ENCODE measurements around the gene VCAN. TPM values are rescaled to one million over a fixed set of nuclear protein-coding genes. Genes with fewer than 3 reads are reported as not detected.
"Not testable (repeated sequence)": the region's sequence is repeated elsewhere in the genome, so short reads cannot be mapped to it uniquely, and the experiment has no call there.

VCAN gene
- polyA plus RNA-seq (2012; ENCODE audit: insufficient read depth, insufficient read length) = 1.6 TPM

DNA sequence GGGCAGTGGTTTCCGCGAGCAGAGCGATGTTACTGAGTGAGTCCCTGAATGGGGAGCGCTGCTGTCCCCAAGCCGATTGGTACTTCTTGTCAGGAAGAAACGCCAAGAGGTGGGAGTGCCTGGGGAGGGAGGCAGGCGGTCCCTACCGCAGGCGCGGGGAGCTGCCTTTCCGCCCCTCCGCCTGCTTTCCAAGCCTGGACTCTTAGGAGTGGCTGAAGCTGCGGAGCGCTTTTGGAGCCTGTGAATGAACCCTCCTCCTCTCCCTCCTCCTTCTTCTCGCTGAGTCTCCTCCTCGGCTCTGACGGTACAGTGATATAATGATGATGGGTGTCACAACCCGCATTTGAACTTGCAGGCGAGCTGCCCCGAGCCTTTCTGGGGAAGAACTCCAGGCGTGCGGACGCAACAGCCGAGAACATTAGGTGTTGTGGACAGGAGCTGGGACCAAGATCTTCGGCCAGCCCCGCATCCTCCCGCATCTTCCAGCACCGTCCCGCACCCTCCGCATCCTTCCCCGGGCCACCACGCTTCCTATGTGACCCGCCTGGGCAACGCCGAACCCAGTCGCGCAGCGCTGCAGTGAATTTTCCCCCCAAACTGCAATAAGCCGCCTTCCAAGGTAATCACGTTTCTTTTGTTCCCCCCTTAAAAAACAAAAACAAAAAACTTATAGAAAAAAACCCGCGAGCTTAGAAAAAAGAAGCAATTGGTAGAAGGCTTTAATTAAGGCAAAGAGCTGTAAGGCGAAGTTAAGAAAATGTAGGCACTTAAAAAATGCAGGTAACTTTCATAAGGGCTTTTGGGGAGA is at the start of gene VCAN:
Gene VCAN (plus strand): TSS at position 340 of the 808 bp plus-strand sequence. CDS start 11,775 bp downstream, outside the sequence.
- H3K4me3 ChIP-seq (ENCODE audit: low read length) = peak within 1 kb of the TSS; percentile 5; the same call in 1 of the 2 replicates
- no peak for DNase-seq (ENCODE audit: low read depth, low spot score)

DNA sequence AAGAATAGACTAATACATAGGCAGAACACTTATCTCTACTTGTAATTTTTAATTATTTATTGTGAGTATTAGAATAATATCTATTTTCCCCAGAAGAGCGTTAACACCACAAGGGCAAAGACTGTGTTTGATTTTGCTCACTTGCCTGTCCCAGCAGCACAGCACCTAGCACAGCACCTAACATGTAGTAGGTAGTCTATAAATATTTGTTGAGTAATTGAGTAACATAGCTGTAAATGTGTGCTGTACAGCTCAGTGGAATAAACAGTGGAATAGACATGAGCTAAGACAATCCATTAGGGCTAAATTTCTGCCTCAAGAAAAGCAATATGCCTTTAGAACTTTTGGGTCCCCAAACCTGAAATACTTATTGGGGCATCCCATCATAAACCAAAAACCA is 49.3 kb upstream of the VCAN start:
- DNase-seq (ENCODE audit: low read depth, low spot score) = no peak
- H3K4me3 ChIP-seq (ENCODE audit: low read length) = no peak overlapping the region

DNA sequence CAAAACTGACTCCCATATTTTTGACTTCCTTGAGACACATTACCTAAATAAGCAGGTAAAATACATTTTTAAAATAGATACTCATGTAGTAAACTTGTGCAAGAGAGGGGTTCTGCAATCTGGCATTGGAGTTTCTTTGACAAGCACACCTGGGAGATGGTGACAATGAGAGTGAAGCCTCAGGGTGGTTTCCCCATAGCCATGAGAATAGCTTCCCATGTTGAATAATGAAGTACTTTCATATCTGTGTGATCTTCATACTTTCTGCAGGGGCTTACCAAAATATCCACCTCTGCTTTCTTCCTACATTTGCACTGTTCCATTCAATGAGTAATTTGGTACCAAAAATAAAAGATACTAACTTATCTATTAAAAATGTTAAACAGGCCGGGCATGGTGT is 44.7 kb upstream of the VCAN start:
- DNase-seq (ENCODE audit: low read depth, low spot score) = no peak
- no peak overlapping the region for H3K4me3 ChIP-seq (ENCODE audit: low read length)

DNA sequence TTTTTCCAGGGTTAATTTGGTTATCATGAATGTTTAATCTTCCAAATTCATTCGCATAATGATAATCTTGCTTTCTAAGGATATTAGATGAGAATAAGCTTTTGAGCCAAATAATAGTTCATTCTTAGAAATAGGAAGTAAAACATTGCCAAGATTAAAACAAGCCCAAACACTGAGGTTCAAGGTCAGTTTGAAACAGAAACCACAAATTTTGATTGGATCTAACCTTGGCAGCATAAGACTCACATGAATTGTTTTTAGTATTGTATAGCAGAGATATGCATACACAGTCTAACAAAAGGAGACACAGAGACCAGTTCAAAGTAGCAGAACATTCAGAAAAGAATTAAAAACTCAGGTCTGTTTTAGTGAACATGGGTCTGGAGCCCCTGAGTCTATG is 43.4 kb upstream of the VCAN start:
- H3K4me3 ChIP-seq (ENCODE audit: low read length) = no peak overlapping the region
- no peak for DNase-seq (ENCODE audit: low read depth, low spot score)

DNA sequence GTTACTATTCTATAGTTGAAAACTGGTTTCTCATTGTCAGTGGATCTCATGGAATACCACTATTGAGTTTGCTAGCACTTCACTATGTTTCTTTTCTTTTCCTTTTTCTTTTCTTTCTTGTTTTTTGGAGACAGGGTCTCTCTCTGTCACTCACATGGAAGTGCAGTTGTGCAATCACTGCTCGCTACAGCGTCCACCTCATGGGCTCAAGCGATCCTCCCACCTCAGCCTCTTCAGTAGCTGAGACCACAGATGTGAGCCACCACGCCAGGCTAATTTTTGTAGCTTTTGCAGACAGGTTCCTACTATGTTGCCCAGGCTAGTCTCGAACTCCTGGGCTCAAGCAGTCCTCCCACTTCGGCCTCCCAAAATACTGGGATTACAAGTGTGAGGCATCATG is 42.7 kb upstream of the VCAN start:
- no peak for DNase-seq (ENCODE audit: low read depth, low spot score)
- no peak overlapping the region for H3K4me3 ChIP-seq (ENCODE audit: low read length)

DNA sequence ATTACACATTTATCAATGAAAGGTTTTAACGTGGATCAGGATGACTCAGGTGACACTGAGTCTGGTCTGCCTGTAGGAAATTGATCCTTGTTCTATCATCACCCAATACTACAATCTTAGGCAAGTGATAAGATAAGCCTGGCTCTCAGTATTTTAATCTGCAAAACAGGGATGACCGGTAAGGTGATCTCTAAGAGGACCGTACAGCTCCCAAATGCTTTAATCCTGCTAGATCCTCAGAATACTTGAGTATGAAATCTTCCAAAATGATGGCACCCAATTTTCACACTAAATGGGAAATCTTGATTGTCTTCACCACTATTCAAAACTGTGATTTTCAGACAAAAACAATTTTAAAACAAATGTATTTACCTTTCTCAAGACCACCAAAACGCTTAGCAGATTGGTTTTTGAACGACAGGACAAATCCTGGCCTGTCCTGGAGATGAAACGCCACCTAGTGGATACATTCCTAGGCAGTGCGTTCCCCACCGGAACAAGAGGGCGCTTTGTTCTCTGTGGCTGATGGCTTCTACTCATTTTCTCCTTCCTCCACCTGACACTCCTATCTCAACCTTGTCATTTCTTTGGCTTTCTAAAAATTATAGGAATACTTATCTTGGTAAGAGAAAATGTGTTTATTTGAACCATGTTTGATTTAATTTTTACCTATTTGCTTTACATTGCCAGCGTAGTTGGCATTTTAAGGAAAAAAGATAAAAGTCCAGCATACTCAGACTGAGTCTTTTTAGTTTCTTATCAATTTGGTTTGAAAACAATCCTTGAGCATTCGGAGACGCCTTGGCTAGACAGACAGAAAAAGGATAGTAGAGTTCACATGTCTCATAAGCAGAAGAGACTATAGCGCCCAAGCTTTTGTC is 41.2 kb upstream of the VCAN start:
- peak; percentile 74 for DNase-seq (ENCODE audit: low read depth, low spot score)
- H3K4me3 ChIP-seq (ENCODE audit: low read length) = no peak overlapping the region

DNA sequence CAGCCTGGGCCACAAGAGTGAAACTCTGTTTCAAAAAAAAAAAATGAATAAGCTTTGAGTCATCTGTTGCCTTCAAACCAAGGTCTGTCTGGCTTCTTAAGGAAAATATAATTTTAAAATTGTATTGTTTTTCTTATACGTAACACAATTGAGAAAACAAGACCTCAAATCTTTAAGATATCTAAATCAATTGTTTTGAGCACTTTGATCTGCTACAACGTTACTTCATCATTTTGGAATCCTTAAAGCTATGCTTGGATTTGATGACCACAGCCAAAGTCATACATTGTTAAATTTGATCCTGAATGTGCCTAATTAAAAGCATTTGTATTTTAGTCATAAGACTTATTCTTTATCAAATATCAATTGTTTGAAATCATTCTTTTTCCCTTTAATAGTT is 37.7 kb upstream of the VCAN start:
- H3K4me3 ChIP-seq (ENCODE audit: low read length) = no peak overlapping the region
- DNase-seq (ENCODE audit: low read depth, low spot score) = no peak

DNA sequence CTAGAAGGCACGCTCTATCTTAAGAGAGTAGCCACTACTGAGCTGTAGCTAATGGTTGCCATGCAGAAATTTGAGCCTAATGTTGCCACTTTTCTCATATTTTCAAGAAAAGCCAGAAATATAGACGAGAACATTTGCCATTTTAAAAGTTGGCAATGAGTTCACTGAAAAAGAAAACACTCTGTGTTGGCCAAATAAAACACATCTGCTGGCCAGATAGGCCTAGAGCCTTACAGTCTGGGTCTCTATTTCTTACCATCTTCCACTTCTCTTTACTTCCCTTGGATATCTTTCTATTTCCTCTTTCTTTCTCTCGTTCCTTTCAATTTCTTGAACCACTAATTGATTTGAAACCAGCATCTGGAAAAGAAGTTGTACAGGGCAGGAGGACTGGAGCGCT is 36.6 kb upstream of the VCAN start:
- DNase-seq (ENCODE audit: low read depth, low spot score) = no peak

DNA sequence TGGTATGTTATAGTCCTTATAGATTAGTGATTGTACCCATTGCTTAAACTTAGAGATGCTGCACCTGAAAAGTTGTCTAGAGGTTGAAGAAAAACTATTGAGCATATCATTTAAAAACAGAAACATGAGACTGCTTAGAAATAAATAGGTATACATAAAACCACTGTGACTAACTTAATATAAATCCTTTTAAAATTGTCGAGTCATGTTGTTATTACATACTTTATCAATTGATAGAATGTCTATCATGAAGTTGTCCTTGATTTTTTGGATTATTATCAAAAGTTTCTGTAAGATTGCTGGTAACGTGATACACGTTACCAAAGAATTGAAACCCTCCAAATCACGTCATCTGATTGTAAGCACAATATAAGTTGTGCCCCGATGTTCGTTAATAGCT is 35.3 kb upstream of the VCAN start:
- no peak overlapping the region for H3K4me3 ChIP-seq (ENCODE audit: low read length)
- no peak for DNase-seq (ENCODE audit: low read depth, low spot score)

More for the DNA sequence above, 36.6 kb upstream of the VCAN start:
- no peak overlapping the region for H3K4me3 ChIP-seq (ENCODE audit: low read length)

DNA sequence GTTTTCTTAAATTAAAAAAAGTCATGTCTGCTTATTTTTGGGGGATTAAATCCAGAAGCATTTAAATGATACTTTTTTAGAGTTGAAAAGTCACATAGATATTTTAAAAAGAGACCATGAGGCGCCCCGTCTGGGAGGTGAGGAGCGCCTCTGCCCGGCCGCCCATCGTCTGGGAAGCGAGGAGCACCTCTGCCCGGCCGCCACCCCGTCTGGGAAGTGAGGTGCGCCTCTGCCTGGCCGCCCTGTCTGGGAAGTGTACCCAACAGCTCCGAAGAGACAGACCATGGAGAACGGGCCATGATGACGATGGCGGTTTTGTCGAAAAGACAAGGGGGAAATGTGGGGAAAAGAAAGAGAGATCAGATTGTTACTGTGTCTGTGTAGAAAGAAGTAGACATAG is 33.8 kb upstream of the VCAN start:
- not testable (repeated sequence) for DNase-seq (ENCODE audit: low read depth, low spot score); H3K4me3 ChIP-seq (ENCODE audit: low read length)

DNA sequence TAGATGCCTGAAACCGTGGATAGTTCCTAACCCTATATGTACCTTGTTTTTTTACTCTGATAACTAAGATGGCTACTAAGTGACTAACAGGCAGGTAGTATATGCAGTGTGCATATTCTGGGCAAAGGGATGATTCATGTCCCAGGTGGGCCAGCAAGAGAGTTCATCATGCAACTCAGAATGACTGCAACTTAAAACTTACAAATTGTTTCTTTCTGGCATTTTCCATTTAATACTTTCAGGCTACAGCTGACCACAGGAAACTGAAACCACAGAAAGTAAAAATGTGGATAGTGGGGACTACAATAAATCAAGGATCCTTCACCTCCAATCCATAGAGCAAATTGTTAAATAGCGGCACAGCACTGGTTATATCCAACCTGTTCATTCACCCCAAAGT is 30.7 kb upstream of the VCAN start:
- no peak for DNase-seq (ENCODE audit: low read depth, low spot score)

DNA sequence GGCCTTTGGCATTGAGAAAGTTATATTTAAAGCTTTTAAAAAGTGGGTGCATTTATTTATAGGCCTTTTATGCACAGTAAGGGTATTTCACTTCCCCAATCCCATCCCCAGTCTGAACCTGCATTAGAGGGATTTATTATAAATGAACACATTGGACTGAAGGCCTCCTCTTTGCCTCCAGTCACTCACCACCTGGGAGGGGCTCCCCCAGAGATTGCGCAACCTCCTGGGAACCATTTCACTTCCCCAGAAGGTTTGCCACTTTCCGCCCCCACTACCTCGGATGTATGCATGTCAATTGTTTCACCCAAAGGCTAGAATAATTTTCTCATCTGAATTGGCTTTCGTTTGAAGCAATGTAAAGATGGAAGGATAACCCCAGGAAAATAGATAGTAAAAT is 29.8 kb upstream of the VCAN start:
- no peak for DNase-seq (ENCODE audit: low read depth, low spot score)
- H3K4me3 ChIP-seq (ENCODE audit: low read length) = no peak overlapping the region

More for the DNA sequence above, 30.7 kb upstream of the VCAN start:
- H3K4me3 ChIP-seq (ENCODE audit: low read length) = no peak overlapping the region

DNA sequence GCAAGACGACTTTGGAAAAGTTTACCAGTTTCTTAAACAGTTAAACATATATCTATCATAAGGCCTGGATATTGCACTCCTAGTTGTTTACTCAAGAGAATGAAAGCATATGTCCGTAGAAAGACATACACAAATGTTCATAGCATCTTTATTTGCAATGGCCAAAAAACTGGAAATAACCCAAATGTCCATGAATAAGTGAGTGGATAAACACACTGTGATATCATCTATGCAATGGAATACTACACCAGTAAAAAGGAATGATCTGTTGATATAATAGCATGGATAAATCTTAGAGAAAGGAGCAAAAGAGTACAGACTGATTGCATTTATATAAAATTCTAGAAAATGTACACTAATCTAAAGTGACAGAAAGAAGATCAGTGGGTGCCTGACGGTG is 28.0 kb upstream of the VCAN start:
- DNase-seq (ENCODE audit: low read depth, low spot score) = no peak

DNA sequence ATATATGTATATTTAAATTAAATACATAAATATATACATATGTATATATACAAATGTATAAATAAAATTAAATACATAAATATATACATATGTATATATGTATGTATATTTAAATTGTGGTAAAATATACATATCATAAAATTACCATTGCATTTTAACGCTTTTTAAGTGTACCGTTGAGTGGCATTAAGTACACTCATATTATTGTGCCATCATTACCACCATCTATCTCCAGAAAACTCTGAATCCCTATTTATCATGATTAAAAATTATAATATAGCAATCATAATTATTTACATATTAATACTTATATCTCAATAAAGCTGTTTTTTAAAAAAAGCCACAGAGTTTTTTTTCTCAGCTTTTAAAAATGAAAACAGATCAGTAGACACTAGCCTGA is 27.1 kb upstream of the VCAN start:
- H3K4me3 ChIP-seq (ENCODE audit: low read length) = no peak overlapping the region

More for the DNA sequence above, 28.0 kb upstream of the VCAN start:
- no peak overlapping the region for H3K4me3 ChIP-seq (ENCODE audit: low read length)

DNA sequence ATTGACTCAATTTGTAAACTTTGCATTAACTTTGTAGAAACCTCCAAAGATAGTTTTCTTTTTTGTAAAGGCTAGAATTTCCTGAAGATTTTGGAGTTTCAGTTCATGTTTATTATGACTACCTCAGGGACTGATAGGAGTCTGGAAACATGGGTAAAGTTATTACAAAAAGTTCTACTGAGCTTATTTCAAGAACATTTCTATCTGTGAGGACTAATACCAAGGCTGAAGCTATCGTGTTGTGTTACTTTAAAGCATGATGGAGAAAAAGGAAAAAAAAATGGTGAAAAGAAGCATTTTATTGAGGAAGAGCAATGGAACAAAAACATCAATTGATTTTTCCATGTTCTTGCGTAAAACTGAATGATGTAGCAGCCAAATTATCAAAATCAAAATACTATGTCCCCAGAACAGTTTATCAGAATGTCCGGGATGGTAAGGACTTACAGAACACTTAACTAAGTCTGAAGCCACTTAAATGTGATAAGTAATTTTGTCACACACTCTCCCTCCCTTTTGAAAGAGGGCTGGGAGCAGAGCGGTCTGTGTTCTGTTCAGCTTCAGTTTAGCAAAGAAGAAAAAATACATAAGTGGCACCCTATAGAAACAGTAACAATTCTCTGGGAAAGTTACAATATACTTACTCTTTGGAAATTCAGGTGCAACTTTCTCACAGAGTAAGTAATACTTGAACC is 25.1 kb upstream of the VCAN start:
- H3K4me3 ChIP-seq (ENCODE audit: low read length) = no peak overlapping the region

More for the DNA sequence above, 27.1 kb upstream of the VCAN start:
- DNase-seq (ENCODE audit: low read depth, low spot score) = no peak

DNA sequence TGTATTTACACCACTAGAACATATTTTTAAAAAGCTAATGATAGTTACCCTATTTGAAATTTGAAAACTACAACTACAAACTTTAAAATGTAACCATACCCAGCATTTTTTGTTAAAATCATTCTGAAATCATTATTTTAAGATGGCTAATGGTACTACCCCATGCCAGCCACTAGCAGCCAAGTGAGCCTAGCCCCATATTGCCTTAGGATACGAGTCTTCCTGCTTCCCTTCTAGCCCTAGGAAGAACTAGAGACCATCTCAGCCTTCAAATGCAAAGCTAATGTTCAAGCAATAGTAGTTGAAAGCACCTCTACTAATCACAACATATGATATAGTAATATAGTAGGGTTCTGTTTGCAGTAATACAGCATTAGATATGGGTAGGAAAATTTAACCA is 24.0 kb upstream of the VCAN start:
- DNase-seq (ENCODE audit: low read depth, low spot score) = no peak
- no peak overlapping the region for H3K4me3 ChIP-seq (ENCODE audit: low read length)

More for the DNA sequence above, 25.1 kb upstream of the VCAN start:
- DNase-seq (ENCODE audit: low read depth, low spot score) = no peak

DNA sequence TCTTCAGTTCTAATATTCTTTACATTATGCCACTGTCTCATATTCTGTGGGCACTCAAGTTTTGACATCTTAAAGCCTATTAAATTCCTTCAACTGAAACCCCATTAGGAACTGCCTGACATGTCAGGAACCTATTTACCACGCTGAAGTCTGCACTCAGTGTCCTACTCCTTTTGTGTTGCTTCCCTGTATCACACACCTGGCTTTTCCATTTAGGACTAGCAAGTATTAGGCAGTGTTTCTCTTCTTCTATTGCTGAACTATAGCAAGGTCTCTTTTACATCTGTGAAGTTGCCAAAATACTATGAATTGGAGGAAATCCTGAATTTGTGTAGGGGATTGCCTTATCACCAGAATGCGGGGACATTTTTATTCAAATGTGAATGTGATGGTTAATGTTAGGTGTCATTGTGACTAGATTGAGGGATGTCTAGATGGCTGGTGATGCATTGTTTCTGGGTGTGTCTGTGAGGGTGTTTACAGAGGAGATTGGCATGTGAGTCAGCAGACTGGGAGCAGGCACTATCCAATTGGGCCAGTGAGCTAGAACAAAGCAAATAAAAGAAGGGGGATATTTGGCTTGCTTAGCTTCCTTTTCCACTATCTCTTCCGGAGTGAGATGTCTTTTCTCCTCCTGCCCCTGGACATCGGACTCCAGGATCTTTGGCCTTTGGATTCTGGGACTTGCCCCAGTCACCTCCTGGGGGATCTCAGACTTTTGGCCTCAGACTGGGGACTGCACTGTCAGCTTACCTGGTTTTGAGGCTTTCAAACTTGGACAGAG is 21.2 kb upstream of the VCAN start:
- DNase-seq (ENCODE audit: low read depth, low spot score) = no peak
- H3K4me3 ChIP-seq (ENCODE audit: low read length) = no peak overlapping the region

DNA sequence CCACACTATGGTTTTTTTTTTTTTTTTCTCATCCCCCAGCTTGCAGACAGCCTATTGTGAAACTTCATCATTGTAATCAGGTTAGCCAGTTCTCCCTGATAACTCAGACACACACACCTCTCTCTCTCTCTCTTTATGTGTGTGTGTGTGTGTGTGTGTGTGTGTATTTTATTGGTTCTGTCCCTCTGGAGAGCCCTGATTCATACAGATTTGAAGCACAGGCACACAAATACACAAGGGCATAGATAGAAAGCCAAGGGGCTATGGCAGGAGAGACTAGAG is 20.6 kb upstream of the VCAN start:
- DNase-seq (ENCODE audit: low read depth, low spot score) = no peak
- H3K4me3 ChIP-seq (ENCODE audit: low read length) = no peak overlapping the region

DNA sequence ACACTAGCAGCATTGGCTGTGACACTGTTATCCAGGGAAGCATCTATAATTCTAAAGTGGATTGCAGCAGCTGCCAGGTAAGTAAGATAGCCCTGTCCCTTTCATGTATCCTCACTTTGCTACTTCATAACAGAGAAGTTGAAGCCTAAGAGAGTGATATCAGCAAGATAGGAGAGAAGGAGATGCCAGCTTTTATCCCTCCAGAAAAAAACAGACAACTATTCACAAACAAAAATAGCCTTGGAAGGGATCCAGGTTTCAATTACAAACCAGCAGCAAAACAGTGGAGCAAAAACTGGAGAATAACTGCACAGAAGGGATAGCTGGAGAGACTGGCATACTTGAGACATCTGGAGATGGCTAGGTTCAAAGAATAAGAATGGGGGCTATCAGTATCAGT is 19.6 kb upstream of the VCAN start:
- DNase-seq (ENCODE audit: low read depth, low spot score) = no peak
- H3K4me3 ChIP-seq (ENCODE audit: low read length) = no peak overlapping the region

All from Jurkat, Clone E6-1 (cell line).